GM19193 (cell line): ENCODE results near the gene GPR153.

Experiments
- POLR2A ChIP-seq: IDR thresholded peaks from 4 replicates; pipeline ENCODE4 v1.6.1; 2011; ENCODE audit not compliant: insufficient read depth, insufficient read length; ENCODE audit errors: extremely low read depth

Gene GPR153

DNA sequence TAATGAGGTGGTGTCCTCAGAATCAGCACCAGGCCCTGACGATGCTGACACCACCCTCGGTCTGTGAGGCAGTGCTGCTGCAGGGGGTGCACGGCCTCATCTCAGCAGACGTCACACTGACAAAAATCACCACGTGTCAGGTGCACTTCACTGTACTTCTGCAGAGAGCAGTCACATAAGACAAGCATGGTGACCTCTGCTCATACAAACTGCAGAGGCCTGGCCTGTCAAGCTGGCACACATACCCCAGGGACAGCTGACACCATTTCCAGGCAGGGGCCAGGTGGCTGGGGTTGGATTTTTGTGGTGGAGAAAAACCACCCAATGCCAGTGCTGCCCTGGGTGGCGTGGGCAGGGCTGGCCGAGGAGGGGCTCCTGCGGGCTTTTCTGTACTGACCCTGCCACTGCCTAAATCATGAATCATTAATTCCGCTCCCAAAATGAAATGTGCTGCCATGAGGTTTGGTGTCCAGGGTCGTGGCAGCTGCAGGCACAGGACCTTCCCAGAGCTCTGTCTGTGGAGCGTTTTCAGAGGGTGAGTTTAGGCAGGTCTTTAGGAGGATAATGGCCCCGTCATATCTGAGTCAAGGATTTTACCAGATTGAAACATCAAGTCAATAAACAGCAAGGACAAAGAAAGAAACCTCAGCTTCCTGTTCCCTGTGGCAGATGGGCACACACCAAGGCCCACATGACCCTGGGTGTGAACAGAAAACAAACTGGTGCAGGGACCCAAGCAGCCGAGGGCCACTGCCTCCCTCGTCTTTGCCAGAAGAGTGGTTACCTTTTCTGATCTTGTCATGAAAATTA is 33.4 kb upstream of the GPR153 start:
- TF ChIP-seq POLR2A, result no peak

DNA sequence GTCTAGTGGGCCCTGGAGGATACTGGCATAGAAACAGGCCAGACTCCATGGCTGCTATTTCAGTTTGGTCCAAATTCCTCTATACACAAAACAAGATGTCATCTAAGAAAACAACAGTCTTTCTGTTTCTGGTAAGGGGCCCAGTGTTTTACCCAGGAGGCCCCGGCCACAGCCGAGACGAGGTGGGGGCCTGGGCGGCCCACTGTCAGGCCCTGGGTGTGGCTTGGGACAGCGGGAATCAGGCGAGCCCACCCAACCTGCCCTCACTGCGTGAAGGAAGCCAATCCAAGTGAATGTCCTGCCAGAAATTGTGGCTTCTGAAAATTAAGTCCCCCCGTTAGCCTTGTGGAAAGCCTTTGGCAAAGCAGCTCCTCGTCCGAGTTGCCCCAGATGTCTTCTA is 31.2 kb upstream of the GPR153 start:
- no peak for TF ChIP-seq POLR2A

DNA sequence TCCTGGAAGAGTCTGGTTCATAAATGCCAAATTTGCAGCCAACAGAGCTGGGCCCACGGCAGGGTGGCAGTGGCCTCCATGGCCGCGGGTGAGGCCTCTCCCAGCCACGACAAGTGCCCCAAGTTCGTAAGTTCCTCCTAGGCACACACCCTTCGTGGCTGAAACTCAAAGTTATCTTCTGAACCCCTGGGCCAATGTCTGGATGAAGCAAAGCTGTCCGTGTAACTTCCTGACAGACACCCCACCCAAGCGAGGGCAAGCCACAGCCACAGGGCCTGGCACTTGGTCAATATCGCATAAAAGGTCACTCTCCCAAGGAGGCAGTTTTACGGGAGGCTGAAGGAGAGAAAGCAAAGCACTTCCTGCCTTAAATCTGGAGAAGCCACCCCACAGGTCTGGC is 27.8 kb upstream of the GPR153 start:
- no peak for TF ChIP-seq POLR2A

DNA sequence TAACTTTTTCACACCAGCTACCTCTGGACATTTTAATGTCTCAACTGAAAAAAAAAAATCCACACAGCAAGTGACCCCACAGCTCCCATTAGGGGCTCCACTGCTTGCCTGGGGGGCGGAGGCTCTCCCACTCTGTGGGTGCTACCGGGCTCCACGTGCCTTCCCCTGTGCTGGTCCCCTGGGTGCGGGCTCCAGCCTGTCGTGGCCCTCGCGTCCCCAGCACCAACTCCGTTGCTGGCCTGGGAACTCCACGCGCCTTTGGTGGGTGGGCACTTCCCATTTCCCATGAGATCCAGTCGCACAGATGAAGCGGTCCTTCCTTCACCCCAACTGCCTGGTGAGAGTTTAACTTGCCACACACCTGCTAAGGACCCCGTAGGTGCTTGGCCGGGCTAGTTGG is 27.1 kb upstream of the GPR153 start:
- no peak for TF ChIP-seq POLR2A

DNA sequence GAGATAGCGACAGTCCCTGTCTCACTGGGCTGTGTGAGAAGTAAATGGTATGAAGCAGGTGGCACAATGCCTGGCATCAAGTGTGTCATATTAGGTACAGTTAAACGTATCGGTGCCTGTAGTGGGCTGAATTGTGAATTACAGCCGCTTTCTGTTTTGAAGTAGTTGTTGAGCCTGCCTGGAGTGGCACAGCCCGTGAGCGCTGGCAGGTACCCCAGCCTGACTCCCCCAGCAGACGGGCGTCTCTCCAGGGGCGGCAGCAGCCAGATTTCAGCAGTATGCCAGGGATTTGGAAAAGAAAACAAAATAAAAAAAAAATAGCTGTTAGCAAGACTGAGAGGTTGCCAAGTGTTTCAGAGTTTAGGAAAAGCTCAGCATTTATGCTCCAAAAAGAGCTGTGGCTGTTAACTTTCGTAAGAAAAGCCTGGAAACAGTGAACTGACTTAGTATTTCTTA is 26.6 kb upstream of the GPR153 start:
- no peak for TF ChIP-seq POLR2A

DNA sequence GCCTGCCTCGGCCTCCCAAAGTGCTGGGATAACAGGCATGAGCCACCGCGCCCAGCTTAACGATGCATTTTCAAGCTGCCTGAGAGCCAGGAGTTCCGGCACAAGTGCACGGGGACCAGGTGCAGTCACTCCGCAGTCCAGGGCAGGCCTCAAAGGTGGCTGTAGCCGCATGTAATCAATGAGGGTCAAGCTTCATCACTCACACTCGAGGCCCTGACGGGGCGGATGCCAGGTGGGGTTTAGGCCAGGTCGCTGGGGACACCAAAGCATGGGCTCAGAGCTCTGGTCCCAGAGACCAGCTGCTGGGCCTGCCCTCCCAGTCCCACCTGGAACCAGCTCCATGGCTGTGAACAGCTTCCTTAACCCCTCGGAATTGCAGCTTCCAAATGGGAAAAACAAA is 26.1 kb upstream of the GPR153 start:
- no peak for TF ChIP-seq POLR2A

DNA sequence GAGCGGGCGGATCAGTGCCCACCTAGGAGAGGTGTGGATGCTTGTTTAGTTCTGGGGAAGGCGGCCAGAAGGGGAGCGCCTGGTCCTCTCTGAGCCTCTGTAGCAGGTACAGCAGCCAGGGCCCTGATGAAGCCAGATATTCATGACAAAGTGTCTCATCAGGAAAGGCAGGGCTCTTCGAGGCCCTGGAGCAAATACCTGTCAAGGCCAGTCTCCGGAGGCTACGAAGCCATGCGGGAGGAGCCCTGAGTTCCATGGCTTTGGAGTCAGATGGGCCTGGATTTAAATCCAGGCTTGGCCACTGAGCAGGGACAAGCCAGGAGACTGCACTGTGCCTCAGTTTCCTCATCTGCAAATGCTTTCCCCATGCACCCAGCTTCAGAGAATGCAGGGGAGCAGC is 25.4 kb upstream of the GPR153 start:
- no peak for TF ChIP-seq POLR2A

DNA sequence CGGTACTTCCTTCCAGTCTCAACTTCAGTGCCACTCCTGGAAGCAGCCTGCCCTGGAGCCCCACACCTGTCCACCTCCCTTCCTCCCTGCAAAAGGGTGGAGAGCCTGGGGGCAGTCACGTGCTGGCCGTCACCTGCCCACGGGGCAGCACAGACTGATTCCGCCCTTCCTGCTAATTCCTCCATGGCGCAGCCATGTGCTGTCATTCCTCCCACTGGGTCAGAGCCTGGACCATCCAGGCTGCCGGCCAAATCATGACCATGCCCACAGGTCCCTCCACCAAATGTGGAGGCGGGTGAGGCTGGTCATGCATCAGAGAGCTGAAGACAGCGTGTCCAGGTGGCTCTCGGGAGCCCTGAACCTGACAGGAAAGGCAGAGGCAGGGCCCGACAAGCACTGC is 24.4 kb upstream of the GPR153 start:
- no peak for TF ChIP-seq POLR2A

DNA sequence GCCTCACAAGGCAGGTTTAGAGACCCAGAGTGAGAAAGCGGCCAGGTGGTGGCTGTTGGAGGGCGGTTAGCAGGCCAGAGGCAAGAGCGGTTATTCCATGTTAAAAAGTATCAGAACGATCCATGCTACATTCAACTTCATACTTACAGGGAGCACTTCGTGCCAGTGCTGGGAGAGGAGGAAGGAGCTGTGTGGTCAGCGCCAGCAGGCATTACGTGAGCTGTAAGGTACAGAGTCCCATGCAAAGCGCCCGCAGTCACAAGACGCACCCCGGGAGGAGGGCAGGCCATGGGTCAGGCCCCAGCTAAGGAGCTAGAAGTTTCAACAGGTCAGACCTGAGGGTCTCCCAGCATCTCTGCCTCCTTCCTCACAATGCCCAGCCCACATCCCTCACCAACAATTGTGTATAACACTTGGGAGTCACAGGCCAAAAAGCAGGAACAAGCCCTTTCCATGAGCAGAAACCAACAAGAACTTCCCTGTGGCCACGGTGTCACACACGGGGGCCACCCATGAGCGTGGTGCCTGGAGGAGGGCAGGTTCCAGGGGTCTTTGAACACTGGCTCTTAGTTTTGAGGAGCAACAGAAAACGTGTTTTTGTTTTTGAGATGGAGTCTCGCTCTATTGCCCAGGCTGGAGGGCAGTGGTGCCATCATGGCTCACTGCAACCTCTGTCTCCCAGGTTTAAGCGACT is 21.8 kb upstream of the GPR153 start:
- TF ChIP-seq POLR2A, result no peak

DNA sequence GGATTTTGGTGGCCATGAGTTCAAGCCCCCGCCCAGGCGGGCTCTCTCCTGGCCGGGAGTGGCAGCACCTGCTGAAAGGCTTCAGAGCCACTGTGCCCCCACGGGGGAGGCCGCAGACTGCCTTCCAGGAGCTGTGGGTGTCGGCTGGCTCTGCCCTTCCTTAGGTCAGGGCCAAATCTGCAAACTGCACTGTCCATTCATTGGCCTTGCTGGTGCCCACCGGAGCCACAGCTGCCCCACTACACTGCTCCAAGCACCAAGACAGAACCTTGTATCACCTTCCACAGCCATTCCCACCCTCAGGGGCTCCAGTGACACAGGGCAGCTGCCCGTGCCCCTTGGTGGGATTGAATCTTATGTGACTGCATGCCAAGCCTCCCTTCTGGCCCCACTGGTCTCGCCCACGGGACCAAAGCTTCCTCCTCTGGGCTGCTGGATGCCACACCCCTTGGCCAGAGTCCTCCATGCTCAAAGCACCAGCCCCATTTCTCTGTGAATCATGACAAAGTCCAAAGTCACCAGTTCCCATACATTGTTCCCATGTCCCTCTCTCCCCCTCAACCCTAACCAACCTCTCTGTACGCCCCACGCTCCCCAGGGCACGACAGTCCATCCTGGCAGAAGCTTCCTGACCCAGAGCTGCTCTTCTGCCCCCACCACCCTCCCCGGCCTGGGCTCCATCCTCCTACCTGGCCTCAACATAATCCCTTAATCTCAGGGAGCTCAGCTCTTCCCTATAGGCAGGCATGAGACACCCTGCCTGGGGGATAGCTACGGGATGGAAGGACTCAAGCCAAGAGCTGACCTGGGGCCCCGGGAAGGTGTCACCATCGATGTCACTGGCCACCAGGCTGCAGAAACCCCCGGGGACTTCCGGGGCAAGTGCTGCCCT is 20.9 kb upstream of the GPR153 start:
- no peak for TF ChIP-seq POLR2A

DNA sequence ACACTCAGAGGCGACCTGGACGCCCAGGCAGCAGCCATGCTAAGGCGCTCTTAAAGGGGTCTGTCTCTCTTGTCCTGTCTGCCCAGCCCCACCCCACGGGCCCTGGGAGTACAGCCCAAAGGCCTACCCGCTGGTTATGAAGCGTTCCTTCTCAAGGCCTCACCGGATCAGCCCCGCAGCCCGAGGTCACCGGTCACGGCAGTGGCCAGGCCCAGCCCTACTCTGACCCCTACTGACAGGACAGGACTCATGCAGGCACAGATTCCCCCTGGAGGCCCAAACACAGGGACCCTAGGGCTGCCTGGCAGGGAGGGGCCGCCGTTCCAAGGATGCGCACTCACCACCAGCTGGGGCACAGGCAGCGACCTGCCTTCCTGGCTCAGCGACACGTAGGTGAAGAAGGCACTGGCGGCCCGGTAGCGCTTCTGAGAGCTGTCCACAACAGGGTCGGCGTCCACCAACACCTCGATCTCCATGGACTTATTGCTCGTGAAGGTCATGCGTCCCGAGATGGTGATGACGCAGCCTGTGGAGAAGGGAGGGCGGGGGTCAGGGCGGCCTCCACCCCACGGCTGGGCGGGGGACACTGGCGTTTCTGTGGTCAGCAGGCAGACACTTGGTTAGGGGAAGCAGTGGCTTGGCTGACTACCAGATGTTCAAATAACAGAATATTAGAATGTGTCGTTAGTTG is 20.0 kb upstream of the GPR153 start:
- no peak for TF ChIP-seq POLR2A

DNA sequence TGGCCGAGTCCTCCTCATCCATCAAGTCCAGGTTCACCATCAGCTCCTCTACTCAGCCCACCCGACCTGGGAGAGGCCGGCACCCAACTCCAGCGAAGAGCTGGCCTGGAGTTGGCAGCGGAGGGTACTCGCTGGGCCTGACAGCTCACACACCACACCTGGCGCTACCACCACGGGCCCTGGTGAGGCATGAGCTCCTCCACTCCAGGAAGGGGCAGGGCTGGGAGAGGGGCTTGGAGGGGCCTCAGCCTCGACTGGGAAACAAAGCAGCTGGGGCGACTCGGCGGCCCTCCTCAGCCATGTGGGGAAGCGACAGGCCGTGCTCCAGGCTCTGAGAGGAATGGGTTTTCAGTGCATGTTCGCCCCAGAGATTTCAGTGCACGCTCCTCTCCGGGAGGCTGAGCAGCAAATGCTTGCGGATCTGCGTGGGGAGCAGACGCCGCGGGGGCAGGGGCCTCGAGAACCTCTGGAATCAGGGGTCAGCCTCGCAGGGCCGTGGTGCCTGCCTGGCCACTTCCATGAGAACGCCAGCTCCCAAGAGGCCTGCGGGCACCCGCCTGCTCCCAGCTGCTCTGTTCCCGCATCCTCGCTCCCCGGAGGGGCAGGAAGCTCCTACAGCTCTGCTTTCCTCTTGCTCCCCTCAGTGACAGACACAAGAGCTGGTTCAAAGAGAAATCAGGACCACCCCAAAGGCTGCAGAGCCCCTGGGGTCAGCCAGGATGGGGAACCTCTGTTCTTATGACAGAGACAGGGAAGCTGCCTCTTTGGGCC is 18.9 kb upstream of the GPR153 start:
- no peak for TF ChIP-seq POLR2A

DNA sequence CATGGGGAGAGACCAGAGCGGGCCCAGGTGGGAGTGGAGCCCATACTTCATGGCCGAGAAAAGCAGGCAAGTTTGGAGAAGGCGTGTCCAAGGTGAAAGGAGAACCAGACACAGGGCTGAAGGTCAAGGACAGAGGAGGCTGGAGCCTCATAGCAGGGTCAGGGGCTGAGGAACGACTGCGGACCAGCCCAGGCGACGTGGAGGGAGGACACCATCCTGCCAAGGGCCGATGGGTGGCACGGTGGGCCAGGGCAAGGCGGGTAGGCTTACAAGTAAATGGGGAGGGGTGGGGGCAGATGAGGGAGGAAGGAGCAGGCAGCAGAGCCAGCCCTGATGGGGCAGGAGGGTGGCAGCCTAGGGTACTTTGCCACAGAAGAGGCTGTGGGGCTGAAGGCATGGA is 18.2 kb upstream of the GPR153 start:
- TF ChIP-seq POLR2A, result no peak

DNA sequence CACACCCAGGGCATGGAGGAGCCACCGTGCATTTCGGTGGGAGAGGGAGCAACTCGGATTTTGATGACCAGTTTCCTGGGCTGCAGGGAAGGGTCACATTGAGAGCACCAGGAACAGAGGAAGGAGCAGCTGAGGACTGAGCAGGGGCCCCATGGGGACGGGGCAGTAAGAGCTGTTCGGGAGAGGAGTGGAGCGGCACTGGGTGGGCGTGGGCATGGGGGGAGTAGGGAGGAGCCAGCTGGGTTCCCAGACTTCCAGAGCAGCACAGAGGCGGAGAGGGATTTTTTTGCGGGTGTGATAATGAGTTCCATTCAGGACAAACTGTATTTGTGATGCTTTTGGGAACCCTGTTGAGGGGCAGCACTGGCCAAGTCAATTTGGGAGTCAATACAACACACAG is 17.4 kb upstream of the GPR153 start:
- no peak for TF ChIP-seq POLR2A

DNA sequence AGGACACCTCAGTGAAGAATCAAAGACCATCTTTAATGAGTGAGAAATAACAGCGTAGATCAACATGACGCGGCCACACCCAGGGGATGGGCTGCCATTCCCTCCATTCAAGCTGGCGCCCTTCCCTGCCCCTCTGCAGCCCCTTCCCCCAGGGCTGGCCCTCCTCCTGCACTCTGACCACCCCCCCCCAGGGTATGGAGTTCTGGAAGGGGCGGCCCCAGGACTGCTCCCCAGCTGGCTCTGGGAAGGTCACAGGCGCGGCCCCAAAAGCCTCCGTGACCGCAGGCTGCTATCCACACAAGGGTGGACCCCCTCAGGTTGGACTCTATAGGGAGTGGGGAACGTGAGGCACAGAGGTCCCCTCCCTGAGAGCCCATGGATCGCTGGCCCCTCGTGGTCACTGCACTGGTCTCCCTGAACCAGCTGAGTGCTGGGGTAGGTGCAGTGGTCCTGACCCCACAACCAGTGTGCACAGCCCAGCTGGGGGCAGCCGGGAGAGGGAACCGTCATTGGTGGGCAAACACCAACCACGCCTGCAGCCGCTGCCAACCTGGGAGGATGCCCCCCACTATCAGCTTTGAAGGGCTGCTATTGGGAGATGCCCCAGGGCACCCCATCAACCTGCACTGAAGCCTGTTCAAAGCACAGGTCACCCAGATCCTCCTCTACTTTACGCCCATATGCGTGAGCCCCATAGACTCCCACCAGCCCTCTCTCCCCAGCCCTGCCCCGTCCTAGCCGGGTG is 16.1 kb upstream of the GPR153 start:
- no peak for TF ChIP-seq POLR2A
